ENCODE measurements around the gene MBTPS1. TPM values are rescaled to one million over a fixed set of nuclear protein-coding genes. Genes with fewer than 3 reads are reported as not detected.

The MBTPS1 gene
- polyA plus RNA-seq, 1 donor from 2014 or later, result 66.9 TPM

DNA sequence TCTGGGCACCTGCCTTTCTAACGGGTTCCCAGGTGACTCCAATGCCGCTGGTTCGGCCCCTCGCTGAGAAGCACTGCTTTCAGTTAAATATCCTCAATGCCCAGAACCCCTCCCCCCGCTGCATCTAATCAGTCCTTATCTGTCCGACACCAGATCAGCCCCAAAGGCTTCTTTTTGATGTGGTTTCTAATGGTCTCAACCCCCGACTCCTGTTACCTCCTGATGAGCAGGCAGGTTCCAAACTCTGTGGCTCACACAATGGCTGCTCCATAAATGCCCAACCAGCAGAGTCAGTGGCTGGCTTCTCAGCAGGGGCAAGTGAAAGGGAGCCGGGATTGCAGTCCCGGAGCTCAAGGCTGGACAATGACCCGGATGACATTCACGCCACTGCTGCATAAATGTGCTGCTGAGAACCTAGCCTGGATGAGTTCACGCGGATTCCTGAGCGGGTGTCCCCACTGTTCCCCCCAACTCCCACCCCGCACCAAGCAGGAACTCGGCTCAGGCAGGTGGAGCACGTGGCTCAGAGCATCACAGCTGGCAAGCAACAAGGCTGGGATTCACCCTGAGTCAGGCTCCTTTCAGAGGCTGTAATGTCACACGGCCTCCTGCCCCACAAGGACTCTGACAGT is 73.1 kb downstream of the MBTPS1 start:
- no peaks in the 10 kb centered on the region for H3F3A ChIP-seq (ENCODE audit: insufficient read depth, low read length, poor library complexity, severe bottlenecking)
- H3K27ac ChIP-seq (ENCODE audit: low read length), result no peak overlapping the region
- H3K9me2 ChIP-seq (ENCODE audit: insufficient read depth, low read length), result no peaks in the 10 kb centered on the region
- H3K9me3 ChIP-seq (ENCODE audit: low read length), result no peaks in the 10 kb centered on the region
- no peak overlapping the region for H3K4me2 ChIP-seq (ENCODE audit: low read length)
- H3K79me2 ChIP-seq (replicated peaks; ENCODE audit: insufficient read depth, low read length), result no peaks in the 10 kb centered on the region
- no peaks in the 10 kb centered on the region for H4K20me1 ChIP-seq (ENCODE audit: insufficient read depth)
- no peak for TF ChIP-seq TAF1 (IDR thresholded peaks at IDR 0.05; ENCODE audit: low read depth)
- no peak for TF ChIP-seq POLR2AphosphoS5 (IDR thresholded peaks at IDR 0.05)
- TF ChIP-seq EP300 (conservative IDR thresholded peaks at IDR 0.05; ENCODE audit: poor library complexity, severe bottlenecking), result no peak
- no peak for TF ChIP-seq RAD21 (conservative IDR thresholded peaks at IDR 0.05)
- TF ChIP-seq EZH2 (IDR thresholded peaks at IDR 0.05; ENCODE audit: borderline replicate concordance, insufficient read depth, low read length, poor library complexity, severe bottlenecking), result no peak
- no peak for TF ChIP-seq MXI1 (conservative IDR thresholded peaks at IDR 0.05; ENCODE audit: poor library complexity, severe bottlenecking)
- TF ChIP-seq, protein P1, sequence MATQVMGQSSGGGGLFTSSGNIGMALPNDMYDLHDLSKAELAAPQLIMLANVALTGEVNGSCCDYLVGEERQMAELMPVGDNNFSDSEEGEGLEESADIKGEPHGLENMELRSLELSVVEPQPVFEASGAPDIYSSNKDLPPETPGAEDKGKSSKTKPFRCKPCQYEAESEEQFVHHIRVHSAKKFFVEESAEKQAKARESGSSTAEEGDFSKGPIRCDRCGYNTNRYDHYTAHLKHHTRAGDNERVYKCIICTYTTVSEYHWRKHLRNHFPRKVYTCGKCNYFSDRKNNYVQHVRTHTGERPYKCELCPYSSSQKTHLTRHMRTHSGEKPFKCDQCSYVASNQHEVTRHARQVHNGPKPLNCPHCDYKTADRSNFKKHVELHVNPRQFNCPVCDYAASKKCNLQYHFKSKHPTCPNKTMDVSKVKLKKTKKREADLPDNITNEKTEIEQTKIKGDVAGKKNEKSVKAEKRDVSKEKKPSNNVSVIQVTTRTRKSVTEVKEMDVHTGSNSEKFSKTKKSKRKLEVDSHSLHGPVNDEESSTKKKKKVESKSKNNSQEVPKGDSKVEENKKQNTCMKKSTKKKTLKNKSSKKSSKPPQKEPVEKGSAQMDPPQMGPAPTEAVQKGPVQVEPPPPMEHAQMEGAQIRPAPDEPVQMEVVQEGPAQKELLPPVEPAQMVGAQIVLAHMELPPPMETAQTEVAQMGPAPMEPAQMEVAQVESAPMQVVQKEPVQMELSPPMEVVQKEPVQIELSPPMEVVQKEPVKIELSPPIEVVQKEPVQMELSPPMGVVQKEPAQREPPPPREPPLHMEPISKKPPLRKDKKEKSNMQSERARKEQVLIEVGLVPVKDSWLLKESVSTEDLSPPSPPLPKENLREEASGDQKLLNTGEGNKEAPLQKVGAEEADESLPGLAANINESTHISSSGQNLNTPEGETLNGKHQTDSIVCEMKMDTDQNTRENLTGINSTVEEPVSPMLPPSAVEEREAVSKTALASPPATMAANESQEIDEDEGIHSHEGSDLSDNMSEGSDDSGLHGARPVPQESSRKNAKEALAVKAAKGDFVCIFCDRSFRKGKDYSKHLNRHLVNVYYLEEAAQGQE (IDR thresholded peaks at IDR 0.05; ENCODE audit: borderline replicate concordance), result no peak
- TF ChIP-seq SMC3 (conservative IDR thresholded peaks at IDR 0.05; ENCODE audit: poor library complexity), result no peak
- TF ChIP-seq, protein P2, sequence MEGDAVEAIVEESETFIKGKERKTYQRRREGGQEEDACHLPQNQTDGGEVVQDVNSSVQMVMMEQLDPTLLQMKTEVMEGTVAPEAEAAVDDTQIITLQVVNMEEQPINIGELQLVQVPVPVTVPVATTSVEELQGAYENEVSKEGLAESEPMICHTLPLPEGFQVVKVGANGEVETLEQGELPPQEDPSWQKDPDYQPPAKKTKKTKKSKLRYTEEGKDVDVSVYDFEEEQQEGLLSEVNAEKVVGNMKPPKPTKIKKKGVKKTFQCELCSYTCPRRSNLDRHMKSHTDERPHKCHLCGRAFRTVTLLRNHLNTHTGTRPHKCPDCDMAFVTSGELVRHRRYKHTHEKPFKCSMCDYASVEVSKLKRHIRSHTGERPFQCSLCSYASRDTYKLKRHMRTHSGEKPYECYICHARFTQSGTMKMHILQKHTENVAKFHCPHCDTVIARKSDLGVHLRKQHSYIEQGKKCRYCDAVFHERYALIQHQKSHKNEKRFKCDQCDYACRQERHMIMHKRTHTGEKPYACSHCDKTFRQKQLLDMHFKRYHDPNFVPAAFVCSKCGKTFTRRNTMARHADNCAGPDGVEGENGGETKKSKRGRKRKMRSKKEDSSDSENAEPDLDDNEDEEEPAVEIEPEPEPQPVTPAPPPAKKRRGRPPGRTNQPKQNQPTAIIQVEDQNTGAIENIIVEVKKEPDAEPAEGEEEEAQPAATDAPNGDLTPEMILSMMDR (IDR thresholded peaks at IDR 0.05; ENCODE audit: poor library complexity, severe bottlenecking), result no peak
- H3K36me3 ChIP-seq (ENCODE audit: insufficient read depth, low read length), result no peaks in the 10 kb centered on the region
- no peak overlapping the region for H3K4me3 ChIP-seq (ENCODE audit: low read length)
- no peaks in the 10 kb centered on the region for H3K27me3 ChIP-seq (ENCODE audit: insufficient read depth, low read depth, low read length)
- H3K9ac ChIP-seq (ENCODE audit: low read length), result no peak overlapping the region
- H2AFZ ChIP-seq (ENCODE audit: low read depth, low read length), result no peak overlapping the region

DNA sequence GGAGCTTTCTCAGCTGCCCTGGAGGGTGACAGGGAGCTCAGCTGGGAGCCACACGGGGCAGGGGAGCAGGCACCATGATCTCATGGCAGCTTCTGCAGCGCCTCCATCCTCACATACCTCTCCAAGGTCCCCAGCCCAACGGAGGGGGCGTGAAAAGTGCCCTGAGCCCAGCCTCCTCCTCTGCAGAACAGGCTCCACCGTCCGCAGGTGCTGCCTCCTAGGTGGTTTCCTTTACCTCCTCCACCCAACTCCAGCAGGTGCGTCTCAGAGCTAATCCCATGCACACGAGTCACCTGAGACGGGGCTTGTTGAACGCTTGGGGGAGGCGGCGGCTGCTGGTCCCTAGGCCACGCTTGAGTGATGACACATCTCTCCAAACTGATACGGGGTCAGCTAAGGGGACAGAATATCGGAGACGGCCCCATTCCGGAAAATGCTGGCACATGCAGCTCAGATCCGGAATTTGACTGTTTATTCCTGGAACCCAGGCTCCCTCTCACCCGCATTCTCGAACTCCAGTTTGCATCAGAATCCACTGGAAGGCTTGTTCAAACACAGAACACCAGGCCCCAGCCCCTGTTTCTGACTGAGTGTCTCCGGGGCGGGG is 73.8 kb downstream of the MBTPS1 start:
- no peaks in the 10 kb centered on the region for H3K79me2 ChIP-seq (replicated peaks; ENCODE audit: insufficient read depth, low read length)
- no peak overlapping the region for H3K4me3 ChIP-seq (ENCODE audit: low read length)
- H2AFZ ChIP-seq (ENCODE audit: low read depth, low read length), result no peak overlapping the region
- H3F3A ChIP-seq (ENCODE audit: insufficient read depth, low read length, poor library complexity, severe bottlenecking), result no peaks in the 10 kb centered on the region
- H3K36me3 ChIP-seq (ENCODE audit: insufficient read depth, low read length), result no peaks in the 10 kb centered on the region
- H3K9me2 ChIP-seq (ENCODE audit: insufficient read depth, low read length), result no peaks in the 10 kb centered on the region
- H3K27ac ChIP-seq (ENCODE audit: low read length), result no peak overlapping the region
- H3K27me3 ChIP-seq (ENCODE audit: insufficient read depth, low read depth, low read length), result no peaks in the 10 kb centered on the region
- H4K20me1 ChIP-seq (ENCODE audit: insufficient read depth), result no peaks in the 10 kb centered on the region
- no peak overlapping the region for H3K9ac ChIP-seq (ENCODE audit: low read length)
- H3K4me2 ChIP-seq (ENCODE audit: low read length), result no peak overlapping the region
- no peaks in the 10 kb centered on the region for H3K9me3 ChIP-seq (ENCODE audit: low read length)
- no peak for TF ChIP-seq EP300 (conservative IDR thresholded peaks at IDR 0.05; ENCODE audit: poor library complexity, severe bottlenecking)

All from neural cell (in vitro differentiated cells).